HK-2 (cell line): ENCODE measurements around the gene PCSK6.

Experiments
- DNase-seq: peaks from one replicate; pipeline ENCODE4 v3.0.0-alpha.2; 2018; ENCODE audit not compliant: unreplicated experiment

The PCSK6 gene

DNA sequence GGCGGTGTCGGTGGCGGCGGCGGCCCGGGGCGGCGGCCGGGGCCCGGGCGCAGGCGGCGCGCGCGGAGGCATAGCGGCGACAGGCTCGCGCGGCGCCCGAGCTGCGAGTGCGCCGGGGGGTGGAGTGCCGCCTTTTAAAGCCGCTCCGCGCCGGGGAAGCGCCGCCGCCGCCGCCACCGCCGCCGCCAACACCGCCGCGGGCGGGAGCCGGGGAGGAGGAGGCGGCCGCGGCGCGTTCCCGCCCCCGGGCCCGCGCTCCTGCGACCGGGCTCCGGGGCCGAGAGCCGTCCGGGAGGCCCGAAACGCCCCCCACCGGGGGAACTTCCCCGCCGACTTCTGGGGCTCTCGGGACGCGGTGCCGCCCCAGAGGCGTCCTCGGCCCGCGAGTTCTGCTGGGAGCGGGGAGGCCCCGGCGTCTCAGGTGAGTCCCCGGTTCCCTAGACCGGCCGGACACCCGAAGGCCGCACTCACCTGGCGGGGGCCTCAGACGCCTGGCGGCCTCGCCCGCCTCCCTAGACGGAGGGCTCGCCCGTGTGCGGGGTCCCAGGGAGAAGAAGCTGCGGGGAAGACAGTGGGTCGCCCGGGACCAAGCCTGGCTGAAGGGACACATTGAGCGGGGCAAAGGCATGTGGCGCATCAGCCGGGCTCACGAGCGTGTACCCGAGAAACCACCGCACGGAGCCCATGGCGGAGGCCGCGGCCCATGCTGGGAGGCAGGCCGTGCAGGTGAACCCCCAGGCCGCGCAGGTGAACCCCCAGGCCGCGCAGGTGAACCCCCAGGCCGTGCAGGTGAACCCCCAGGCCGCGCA, at the start of gene PCSK6:
Gene PCSK6, minus strand, starts transcription at position 109 of the 809 bp plus-strand sequence. Its CDS starts 37 bp downstream, at position 72.
- DNase-seq: no peak

DNA sequence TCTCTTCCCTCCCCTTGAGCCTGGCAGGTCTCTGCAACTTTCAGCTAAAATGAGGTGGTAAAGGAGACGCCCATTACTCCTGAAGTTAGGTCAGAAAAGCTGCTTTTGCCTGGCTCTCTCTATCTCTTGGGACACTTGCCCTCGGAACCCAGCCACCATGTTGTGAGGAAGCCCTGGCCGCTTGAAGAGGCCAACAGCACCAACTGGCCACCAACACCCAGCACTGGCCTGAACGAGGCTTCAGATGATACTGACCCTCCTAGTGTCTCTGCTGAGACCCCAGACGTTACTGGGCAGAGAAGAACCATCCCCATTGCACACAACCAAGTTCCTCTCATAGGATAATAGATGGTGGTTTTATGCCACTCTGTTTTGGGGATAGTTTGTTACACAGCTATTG, 49.5 kb upstream of the PCSK6 start:
- no peak for DNase-seq

DNA sequence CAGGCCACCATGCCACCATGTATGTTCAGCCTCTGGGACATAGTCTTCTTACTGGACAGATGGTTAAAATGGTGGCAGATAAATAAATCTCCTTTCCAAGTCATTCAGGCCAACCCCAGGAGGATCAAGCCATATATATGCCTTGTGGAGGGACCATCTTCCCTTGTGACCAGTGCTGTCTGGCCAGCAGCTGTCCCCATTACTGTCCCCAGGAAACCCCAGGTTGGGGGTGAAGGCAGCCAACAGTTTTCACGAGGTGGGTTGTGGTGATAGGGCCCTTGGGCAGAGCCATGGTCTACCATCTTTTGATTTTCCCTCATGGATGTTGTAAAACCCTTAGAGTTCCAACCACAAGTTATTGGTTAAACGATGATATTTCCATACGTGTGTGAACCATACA, 48.7 kb upstream of the PCSK6 start:
- no peak for DNase-seq

DNA sequence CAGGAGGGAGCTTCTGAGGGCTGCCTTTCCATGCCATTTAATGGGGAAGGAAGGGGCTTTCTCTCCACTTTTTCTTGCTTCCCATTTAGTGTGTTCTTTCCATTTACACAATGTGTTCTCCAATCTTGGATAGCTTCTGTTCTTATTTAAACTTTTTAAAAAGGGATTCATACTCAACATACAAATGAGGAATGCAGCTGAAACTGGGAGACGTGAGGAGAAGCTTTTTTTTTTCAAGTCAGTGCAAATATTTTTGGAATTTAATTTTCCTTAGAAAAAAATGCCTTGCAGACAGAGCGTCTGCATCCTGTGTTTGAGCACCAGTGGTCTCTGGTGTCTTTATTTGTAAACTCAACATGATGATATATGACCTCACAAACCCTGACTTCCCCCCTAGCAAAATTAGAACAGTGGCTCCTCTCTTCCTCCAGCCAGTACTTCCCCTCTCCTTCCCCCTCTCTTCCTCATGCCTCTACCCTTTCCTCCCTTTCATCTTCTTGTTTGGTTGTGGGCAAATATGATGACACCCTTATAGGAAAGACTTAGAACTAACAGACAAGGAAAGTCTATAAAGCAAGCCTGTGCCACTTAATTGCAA, 48.1 kb upstream of the PCSK6 start:
- DNase-seq: no peak

DNA sequence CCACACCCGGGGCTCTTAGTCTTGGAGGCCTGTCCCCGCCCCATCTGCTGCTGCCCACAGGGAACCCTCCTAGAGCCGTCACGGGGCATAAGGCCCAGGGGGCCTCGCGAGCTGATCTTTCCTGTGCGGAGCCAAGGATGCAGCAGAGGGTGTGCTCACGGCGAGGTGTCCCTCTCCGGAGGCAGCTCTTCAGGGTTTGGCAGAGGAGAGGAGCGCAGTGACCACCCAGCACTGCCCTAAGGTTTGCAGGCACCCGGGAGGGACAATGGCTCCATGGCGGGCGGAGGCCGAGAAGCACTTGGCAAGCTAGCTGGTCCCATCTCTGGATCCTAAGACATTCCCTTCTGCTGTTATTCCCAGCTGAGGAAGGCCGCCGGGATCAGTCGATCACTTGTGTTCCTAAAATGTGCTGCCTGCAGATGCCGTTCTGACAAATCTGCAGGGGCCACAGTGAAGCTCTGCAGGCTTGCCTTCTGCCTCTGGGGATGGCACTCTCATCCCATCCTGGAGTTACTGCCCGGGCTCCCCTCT, 47.4 kb upstream of the PCSK6 start:
- no peak for DNase-seq

DNA sequence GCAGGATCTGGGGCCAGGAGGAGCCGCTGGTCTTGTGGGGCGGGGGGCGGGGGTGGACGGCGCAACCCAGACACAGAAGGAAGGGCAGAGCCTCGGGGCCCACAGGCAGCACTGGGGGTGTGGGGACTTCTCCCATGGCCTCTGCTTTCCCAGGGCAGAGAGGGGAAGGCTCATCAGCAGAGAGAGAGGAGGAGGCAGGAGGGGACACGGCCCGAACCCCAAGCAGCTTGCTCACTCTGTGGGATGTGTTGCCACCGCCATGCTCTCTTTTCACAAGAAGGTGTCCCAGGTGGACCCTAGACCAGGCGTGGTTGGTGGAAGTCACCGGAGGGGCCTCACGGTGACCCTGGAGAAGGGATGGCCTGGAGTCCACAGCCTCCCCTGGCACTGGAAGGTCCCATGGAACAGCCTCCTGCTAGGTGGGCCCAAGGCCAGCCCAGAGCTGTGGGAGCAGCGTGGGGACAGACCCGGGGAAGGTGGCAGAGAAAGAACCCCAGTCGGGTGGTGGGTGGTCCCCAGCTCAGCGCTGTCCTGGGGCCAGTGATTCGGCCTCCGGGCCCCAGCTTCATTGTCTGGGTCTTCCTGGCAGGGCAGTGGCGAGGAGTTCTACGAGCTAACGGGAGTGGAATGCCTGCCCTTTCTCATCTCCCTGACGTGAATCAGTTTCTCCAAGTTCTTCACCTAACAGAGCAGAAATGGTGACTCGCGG, 46.8 kb upstream of the PCSK6 start:
- no peak for DNase-seq

DNA sequence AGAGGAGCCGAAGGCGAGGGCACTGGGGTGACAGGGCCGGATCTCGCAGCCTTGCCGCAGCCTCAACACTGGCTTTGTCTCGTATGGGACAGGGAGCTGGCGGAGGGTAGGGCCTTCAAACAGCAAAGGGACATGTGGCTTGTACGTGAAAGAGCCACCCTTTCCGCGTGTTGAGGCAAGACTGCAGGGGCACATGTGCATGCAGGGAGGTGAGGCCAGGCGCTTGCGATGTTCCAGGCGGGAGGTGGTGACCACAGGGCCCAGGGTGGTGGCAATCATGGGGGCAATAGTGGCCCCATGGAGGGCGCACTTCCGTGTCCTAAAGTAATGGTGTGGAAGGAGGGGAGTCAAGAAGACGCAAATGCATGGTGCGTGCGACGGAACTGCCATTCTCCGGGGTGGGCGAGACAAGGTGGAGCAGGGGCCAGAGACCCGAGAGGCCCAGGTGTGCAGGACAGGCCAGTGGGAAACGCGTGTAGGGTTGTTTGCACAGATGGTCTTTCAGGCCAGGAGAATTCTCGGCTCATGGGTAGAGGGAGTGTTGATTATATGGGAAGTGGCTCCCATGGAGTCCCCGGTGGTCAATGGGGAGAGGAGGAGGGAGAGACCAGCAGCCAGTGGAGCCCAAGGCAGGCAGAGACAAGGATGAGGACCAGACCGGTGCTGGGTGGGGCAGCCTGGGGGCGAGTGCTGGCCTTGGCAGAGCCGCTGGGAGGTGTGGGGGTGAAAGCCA, 45.8 kb upstream of the PCSK6 start:
- DNase-seq: no peak

DNA sequence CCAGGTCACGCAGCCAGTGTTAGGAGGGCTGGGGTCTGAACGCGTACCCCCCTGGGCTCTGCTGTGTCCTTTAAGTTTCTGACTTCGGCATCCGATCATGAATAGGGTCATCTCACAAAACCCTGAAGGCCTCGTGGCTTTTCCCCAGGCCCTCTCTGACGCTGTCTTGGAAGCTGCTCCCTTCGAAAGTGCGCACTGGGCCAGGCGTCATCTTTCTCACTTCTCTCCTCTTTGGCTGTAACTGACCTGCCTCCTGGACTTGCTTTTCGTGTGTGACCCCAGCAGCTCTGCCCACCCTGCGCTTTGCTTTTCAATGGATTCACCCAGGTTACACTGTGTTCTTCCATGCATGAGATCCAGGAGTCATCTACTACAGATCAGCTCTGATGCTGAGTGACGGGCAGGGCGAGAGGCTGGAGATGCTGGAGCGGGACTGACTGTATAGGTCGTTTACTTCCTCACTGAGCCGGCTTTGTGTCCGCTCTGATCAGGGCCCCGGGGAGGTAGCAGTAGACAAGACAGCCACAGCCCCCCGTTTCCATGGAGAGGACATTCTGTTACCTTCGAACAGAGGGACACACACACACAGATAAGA, 45.0 kb upstream of the PCSK6 start:
- DNase-seq: no peak

DNA sequence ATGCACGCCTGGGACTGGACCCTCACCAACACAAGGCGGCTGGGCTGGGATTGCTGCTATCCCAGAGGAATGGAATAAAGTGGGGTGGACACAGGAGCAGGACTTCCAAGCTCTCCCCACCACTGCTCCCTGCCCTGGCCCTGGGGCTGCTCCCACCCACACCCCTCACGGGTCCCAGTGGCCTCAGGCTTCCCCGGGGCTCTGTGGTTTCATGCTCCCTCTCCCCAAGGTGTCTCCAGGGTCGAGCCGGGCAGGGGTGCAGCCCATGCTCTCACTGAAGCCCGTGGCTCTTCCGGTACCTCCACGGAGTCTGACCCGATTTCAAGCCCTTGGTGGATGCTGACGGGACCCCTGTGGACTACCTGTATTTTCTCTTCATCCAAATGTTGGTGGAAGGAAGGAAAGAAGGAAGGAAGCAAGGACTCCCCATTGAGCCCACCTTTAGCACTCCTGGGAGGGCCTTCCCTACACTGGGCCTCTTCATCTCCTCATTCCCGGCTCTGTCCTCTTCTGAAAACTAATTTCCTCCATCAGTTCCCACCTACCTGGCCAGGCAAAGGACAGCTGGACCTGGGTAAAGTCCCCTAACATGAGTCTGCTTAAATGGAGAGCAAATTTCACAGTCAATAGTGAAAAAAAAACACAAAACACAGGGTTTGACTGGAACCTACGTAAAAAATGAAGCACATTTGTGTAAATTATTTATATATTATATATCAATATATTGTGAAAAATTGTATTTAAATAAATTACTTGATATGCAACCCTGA, 44.0 kb upstream of the PCSK6 start:
- DNase-seq: no peak

DNA sequence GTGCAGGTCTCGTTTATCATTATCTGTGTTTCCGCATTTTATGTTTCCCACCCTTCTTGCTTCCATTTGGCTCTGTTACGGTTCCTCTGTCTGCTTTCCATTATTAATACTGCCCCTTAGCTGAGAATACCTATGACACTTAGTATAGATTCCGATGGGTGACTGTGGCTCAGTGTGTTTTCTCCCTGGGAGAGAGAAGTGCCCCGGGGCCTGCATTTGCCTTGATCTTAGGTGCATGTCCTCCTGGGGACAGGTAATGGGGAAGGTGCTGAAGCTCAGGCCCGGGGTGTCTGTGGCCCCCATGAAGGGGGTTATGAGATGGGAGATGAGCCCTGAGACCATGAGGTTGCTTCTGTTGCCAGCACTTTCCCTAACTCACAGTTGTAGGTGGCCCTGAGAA, 43.4 kb upstream of the PCSK6 start:
- DNase-seq: no peak

DNA sequence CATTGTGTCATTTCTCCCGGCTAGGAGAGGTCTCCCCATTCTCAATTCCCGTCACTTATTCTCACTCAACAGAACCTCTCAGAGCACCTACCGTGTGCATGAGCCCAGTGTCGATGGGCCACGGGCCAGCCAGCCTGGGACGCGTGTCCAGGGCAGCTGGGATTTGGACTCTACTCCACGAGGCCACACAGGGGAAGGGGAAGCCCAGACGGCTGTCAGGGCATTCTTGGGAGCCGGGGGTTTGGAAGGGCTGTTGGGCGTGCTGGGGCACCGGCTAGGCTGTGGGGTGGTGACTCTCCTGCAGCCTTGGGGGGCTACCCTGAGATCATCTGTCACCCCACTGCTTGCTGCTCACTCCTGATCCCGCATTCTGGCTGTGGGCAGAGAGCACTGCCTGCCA, 41.7 kb upstream of the PCSK6 start:
- DNase-seq: no peak

DNA sequence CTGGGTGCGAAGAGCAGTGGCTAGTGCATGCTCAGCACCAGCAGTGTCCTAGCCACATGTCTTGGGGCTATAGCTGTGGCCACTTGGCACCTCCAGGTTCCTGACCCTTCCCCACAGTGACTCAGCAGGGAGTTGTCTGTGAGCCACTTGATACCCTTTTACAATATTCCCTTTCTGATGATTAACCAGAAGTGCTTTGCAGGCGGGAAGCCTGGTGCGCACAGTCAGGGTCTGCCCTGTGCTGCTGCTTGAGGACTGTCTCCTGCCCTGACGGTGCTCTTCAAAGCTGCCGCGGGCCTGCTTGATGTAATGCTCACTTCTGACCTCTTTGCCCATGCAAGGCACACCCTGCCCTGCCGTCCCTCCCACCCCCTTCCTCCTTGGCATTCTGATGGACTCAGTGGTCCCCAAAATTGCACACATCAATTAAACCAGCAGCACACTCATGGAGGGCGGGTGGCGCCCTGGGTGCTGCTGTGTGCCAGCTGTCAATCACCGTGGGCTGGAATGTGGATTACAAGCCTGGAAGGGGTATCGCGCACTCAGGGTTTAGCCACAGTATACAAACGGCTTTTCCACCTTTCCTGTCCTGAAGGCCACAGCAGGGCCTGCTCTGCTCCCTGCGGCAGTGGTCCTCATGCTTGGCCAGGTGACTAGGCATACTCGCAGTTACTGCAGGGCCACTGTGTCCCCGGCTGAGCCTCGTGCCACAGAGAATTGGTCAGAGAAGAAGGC, 40.9 kb upstream of the PCSK6 start:
- DNase-seq: peak; percentile 37

DNA sequence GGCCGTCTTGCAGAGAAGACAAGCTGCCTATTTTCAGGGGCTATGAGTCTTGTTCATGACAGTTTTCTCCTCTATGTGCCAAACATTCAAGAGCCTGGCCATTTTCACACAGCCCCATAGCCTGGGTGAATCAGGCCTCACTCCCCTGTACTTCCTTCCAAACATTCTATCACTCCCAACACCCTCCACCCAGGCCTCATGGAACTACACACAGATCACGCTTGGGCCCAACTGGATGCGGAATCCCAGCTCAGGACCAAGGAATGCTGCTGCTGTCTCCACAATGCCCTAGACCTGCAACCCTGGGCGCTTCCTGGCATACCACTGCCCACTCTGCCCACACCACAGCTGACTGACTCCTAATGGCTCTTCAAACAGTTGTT, 39.4 kb upstream of the PCSK6 start:
- DNase-seq: no peak

DNA sequence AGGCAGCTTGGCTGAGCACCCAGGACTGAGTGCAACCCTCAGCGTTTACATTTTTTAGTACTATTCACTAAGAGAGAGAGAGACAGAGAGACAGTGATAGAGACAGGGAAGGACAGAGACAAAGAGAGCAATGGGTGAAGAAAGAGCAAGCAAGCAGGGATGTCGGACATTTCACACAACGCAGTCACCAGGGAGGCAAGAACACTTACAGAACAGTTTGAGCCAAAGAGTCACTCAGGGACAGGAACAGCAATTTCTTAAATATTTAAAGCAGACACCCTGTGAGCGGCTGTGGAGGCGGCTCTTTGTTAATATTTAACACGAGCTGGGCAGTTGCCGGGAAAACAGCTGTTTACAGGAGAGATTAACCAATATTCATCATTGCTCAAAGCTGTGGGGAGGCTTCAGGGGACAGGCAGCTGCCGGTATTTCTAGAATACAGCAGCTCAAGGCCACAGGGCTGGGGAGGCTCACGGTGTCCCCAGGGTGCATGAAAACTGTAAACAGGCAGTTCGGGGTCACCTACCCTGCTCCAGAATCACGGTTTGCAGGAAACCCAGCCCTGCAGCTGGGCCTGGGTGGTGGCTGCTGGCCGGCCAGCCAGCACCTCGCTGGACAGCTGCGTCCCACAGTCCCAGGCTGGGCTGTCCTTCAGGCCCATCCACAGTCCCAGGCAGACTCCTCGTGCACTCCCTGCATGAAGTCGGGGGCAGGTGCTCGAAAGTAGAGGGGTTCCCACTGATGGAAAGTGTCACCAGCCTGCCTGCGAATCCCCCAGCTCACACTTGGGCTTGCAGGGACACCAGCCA, 38.8 kb upstream of the PCSK6 start:
- DNase-seq: no peak

DNA sequence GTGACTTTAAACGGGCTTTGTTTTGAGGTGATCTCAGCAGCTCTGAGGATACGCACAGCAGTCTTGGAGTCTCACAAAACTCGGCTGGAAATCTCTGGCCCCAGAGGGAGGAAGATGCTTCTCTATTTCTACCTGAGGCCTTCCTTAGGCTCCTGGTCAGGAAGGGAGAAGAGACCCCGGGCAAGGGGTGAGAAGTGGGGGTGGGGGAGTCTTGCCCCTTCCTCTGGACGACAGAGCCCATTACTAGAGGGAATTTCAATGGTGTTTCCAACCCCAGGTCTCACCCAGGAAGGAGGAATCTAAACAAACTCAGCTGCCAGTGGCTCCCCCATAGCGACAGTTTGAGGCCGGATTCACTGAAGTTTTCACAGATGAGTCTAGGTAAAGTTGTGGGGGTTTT, 37.4 kb upstream of the PCSK6 start:
- no peak for DNase-seq

DNA sequence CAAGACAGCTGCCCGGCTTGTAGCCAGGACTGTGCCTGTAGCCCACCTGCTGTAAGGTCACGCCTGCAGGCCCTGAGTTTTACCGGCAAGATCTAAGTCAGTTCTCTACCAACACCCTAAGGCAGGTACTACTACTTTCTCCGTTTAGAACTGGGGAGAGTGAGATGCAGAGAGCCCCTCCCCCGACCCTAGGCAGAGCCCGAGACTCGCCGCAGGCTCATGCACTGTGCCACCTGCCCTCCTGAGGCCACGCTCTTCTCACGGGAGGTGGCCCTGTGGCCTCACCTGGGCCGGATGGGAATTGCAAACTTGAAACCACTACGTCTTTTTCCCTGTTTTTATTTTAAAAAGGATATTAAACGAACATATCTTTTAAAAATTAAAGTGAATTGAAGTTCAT, 36.9 kb upstream of the PCSK6 start:
- DNase-seq: no peak

DNA sequence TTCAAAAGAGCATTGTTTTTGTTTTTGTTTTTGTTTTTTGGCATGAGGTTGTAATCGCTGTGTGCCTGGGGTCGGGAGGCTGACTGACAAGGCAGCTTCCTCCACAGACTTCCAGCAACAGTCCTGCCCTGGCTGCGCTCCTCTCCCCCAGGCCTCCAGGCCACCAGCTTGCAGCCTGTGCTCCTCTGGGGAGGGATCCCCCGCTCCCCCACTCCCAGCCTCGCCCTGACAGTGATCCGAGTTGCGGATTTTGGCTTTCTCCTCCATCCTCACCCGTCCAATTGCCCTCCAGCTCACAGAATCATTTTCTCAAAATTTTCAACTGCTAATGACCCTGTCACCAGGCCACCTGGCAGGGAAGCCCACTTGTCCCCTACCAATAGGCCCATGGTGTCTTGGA, 36.5 kb upstream of the PCSK6 start:
- no peak for DNase-seq

DNA sequence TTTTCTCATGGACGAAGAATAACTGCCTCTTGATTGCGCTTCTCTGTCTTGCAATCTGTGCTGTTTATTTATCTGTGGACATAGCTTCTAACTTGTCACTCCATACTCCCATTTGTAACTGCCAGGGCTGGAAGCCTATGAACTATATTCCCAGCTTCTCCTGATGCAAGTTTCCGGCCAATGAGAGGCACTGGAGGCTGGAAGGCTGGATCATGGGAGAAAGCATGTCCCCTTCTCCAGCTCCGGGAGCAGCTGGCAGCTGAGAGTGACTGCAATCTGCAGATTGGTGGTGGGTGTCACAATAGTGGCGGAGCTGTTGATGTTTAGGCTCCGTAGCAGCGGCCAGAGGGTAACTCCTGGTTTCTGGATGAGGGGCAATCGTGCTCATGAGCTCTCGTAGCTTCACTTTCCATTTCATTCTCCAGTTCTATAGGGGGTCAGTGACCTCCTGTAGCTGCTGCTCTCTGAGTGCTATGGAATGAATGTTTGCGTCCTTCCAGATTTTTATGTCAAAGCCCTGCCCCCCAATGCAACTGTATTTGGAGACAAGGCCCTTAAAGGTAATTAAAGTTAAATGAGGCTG, 35.7 kb upstream of the PCSK6 start:
- DNase-seq: no peak

DNA sequence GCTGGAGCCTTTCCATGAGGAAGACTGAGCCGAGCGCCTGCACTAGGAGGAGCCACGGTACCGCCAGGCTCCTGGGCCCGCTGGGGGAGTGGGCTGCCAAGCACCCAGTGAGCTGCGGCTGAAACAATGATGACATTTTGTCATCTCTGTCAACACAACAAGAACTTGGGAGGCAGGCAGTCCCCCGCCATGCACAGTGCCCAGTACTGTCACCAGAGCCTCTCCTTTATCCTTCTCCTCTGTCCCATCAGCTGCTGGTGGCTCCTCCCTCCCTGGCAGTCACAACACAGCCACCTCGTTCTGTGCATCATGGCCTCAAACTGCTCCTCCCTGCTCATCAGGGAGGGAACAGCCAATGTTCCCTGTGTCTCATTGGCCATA, 34.0 kb upstream of the PCSK6 start:
- no peak for DNase-seq
